ENCODE measurements around the gene PSMD6. TPM values are rescaled to one million over a fixed set of nuclear protein-coding genes. Genes with fewer than 3 reads are reported as not detected.
A peak's percentile ranks its signal among the peaks of the same experiment; 100 is the strongest.

PSMD6 gene
- total and polyA plus RNA-seq, 8 donors: 15.8 to 98.5 (median 55.5) TPM

DNA sequence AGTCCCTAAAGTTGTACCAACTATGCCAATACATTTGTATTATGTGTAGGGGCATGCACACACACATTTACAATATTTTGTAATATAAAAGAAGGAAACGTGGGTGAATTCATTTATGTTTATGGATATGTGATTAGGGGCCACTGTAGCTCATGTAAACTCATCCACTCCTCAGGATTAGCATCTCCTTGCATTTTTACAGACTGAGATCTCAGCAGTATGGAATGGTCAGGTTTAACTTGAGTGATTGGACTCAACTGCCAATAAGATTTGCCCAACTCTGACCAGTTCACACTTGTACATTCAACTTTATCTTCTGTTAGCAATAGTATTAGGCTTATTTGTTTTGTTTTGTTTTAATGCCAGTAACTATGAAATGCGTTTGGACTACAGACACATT is 36.5 kb downstream of the PSMD6 start:
- no peak overlapping the region for H3K4me3 ChIP-seq
- WGBS, 5 donors: 44 to 60% (median 47%) methylated on average over 2 of the region's 2 CpGs
- peaks cover 0 to 1% (median 0%) of the 10 kb centered on the region in 4 donors for H3K4me1 ChIP-seq
- TF ChIP-seq POLR2AphosphoS5 (IDR thresholded peaks at IDR 0.05): no peak
- TF ChIP-seq POLR2A (IDR thresholded peaks at IDR 0.05): no peak
- TF ChIP-seq CTCF (IDR thresholded peaks at IDR 0.05): no peak
- TF ChIP-seq EP300 (IDR thresholded peaks at IDR 0.05): no peak
- H3K36me3 ChIP-seq: peaks cover 61 to 100% (median 90%) of the 10 kb centered on the region in 4 donors
- intact Hi-C loops (cut with DNase I; ENCODE audit: low total_unique reads): no loop called here
- H3K27me3 ChIP-seq: no peaks in the 10 kb centered on the region
- no peak for DNase-seq
- H3K27ac ChIP-seq: no peak overlapping the region
- no peaks in the 10 kb centered on the region for H3K9me3 ChIP-seq

GRCh38 chr3:63986146-63986545 is 37.1 kb downstream of the PSMD6 start:
- Histone ChIP-seq H3K9me3 (no peaks in the 10 kb centered on the region), H3K4me1 (peaks cover 0 to 8% (median under 1%) of the 10 kb centered on the region in 4 donors), H3K27me3 (no peaks in the 10 kb centered on the region), H3K4me3 (no peak overlapping the region), H3K36me3 (peaks cover 59 to 100% (median 90%) of the 10 kb centered on the region in 4 donors), H3K27ac (no peak overlapping the region)
- 86 to 89% (median 86%) methylated on average over 7 of the region's 7 CpGs for WGBS, 5 donors
- DNase-seq: no peak
- no peak for TF ChIP-seq POLR2AphosphoS5 (IDR thresholded peaks at IDR 0.05)
- TF ChIP-seq EP300 (IDR thresholded peaks at IDR 0.05): no peak
- no peak for TF ChIP-seq POLR2A (IDR thresholded peaks at IDR 0.05)
- TF ChIP-seq CTCF (IDR thresholded peaks at IDR 0.05): no peak
- intact Hi-C loops (cut with DNase I; ENCODE audit: low total_unique reads): no loop called here

GRCh38 chr3:63984391-63984790 is 38.9 kb downstream of the PSMD6 start:
- 96 to 99% (median 98%) methylated on average over 3 of the region's 3 CpGs for WGBS, 5 donors
- no peak for DNase-seq
- peaks cover 59 to 98% (median 87%) of the 10 kb centered on the region in 4 donors for H3K36me3 ChIP-seq
- peaks cover 0 to 18% (median 9%) of the 10 kb centered on the region in 4 donors for H3K4me1 ChIP-seq
- intact Hi-C loops (cut with DNase I; ENCODE audit: low total_unique reads): no loop called here
- no peak overlapping the region for H3K27ac ChIP-seq
- no peak overlapping the region for H3K4me3 ChIP-seq
- H3K27me3 ChIP-seq: no peaks in the 10 kb centered on the region
- no peak for TF ChIP-seq EP300 (IDR thresholded peaks at IDR 0.05)
- no peaks in the 10 kb centered on the region for H3K9me3 ChIP-seq

GRCh38 chr3:63981980-63982379 is 41.3 kb downstream of the PSMD6 start:
- Histone ChIP-seq H3K27ac (peak overlapping the region in 1 of 5 donors; percentile 2), H3K4me3 (no peak overlapping the region), H3K27me3 (no peaks in the 10 kb centered on the region), H3K9me3 (no peaks in the 10 kb centered on the region), H3K36me3 (peaks cover 44 to 74% (median 64%) of the 10 kb centered on the region in 4 donors), H3K4me1 (peaks cover 2 to 42% (median 22%) of the 10 kb centered on the region in 4 donors)
- intact Hi-C loops (cut with DNase I; ENCODE audit: low total_unique reads): no loop called here
- no peak for DNase-seq
- TF ChIP-seq POLR2AphosphoS5 (IDR thresholded peaks at IDR 0.05) (no peak), POLR2A (IDR thresholded peaks at IDR 0.05) (no peak), EP300 (IDR thresholded peaks at IDR 0.05) (no peak), CTCF (IDR thresholded peaks at IDR 0.05) (no peak)
- 85 to 99% (median 95%) methylated on average over 4 of the region's 4 CpGs for WGBS, 5 donors

DNA sequence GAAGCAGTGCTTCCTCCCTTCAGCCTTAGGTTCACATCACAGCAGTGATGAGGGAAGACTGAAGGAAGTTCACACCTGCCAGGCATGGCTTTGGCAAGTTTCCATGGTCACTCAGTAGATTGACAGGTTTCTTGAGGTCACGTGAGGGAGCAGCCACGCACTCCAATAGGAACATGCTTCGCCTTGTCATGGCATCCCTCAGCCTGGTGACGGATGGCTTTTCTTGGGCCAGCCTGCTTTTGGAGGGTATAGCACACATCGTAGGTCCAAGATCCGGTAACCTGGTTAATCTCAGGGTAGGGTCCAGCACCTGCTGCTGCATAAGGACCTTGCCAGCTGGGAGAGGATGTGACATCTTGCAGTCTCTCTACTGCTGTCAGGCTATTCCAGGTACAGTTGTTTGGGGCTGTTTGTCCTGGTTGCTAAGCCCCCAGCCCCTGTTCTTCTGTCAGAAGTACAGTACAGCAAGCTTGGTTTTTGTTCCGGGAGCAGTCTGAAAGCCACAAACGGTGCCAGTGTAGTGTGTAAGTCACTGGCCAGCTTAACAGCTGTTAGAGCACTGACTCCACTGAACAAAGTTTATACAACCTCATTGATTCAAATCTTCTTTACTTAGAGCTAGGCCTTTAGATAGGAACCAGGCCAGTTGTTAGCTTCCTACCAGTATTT is 42.3 kb downstream of the PSMD6 start:
- Histone ChIP-seq H3K27me3 (no peaks in the 10 kb centered on the region), H3K27ac (no peak overlapping the region), H3K36me3 (peaks cover 40 to 64% (median 59%) of the 10 kb centered on the region in 4 donors), H3K9me3 (no peaks in the 10 kb centered on the region), H3K4me3 (no peak overlapping the region), H3K4me1 (peaks cover 10 to 53% (median 32%) of the 10 kb centered on the region in 4 donors)
- WGBS, 5 donors: 70 to 85% (median 73%) methylated on average over 7 to 8 of the region's 8 CpGs
- TF ChIP-seq CTCF (IDR thresholded peaks at IDR 0.05): no peak
- TF ChIP-seq POLR2AphosphoS5 (IDR thresholded peaks at IDR 0.05): no peak
- no peak for TF ChIP-seq EP300 (IDR thresholded peaks at IDR 0.05)
- no peak for TF ChIP-seq POLR2A (IDR thresholded peaks at IDR 0.05)
- DNase-seq: no peak
- intact Hi-C loops (cut with DNase I; ENCODE audit: low total_unique reads): no loop called here
